Mesenchymal stem cell (in vitro differentiated cells and primary cell): ENCODE measurements around the gene KRT35.

Experiments
- DNase-seq: peaks from one replicate; pipeline ENCODE4 v3.0.0-alpha.2; 2013
- H2AFZ ChIP-seq: one replicate; pipeline ENCODE4 v1.6.1; 2013; ENCODE audit warnings: low read depth, mild to moderate bottlenecking, control low read depth, inconsistent platforms, low read length, moderate library complexity
- H2AK5ac ChIP-seq: 2 replicates; pipeline ENCODE4 v1.6.1; 2013; ENCODE audit warnings: low read length, moderate library complexity, mild to moderate bottlenecking, inconsistent platforms; ENCODE audit not compliant: severe bottlenecking
- H2BK120ac ChIP-seq: one replicate; pipeline ENCODE4 v1.6.1; 2013; ENCODE audit warnings: low read depth, mild to moderate bottlenecking, inconsistent platforms, low read length, moderate library complexity
- H2BK12ac ChIP-seq, 2 experiments: one replicate each; pipeline ENCODE4 v1.6.1; 2013; ENCODE audit warnings: inconsistent platforms in 2 of 2, low read length in 2 of 2, mild to moderate bottlenecking in 2 of 2, moderate library complexity in 2 of 2, control low read depth in 1 of 2
- H2BK15ac ChIP-seq: one replicate; pipeline ENCODE4 v1.6.1; 2013; ENCODE audit warnings: mild to moderate bottlenecking, low read depth, inconsistent platforms; ENCODE audit not compliant: poor library complexity, severe bottlenecking
- H2BK5ac ChIP-seq: 2 replicates; pipeline ENCODE4 v1.6.1; 2013; ENCODE audit warnings: low read depth, mild to moderate bottlenecking, low read length, control low read depth, inconsistent platforms; ENCODE audit not compliant: poor library complexity, severe bottlenecking
- H3K14ac ChIP-seq, 2 experiments: one replicate each; pipeline ENCODE4 v1.6.1; 2013; ENCODE audit warnings: inconsistent platforms in 2 of 2, low read length in 2 of 2, control low read depth in 1 of 2, mild to moderate bottlenecking in 1 of 2, moderate library complexity in 1 of 2
- H3K18ac ChIP-seq, 2 experiments: one replicate each; pipeline ENCODE4 v1.6.1; 2013; ENCODE audit warnings: inconsistent platforms in 2 of 2, low read length in 2 of 2, control low read depth in 1 of 2, low read depth in 1 of 2, mild to moderate bottlenecking in 1 of 2
- H3K23ac ChIP-seq, 2 experiments: one replicate each; pipeline ENCODE4 v1.6.1; 2013; ENCODE audit warnings: inconsistent platforms in 2 of 2, low read length in 2 of 2, mild to moderate bottlenecking in 2 of 2, moderate library complexity in 2 of 2, control low read depth in 1 of 2
- H3K27ac ChIP-seq: 2 replicates; pipeline ENCODE4 v1.5.1; 2013; ENCODE audit warnings: mild to moderate bottlenecking, moderate library complexity, low read length, control low read depth, inconsistent platforms; ENCODE audit not compliant: poor library complexity, severe bottlenecking
- H3K27me3 ChIP-seq, 2 experiments: 2 replicates each; pipeline versions ENCODE4 v1.6.1 to v1.7.0; 2013; ENCODE audit warnings: low read length in 2 of 2, mild to moderate bottlenecking in 2 of 2, moderate library complexity in 2 of 2, control low read depth in 1 of 2, inconsistent platforms in 1 of 2; ENCODE audit not compliant: control insufficient read depth in 1 of 2, insufficient read depth in 1 of 2
- H3K36me3 ChIP-seq, 2 experiments: 2 replicates each; pipeline versions ENCODE4 v1.6.1 to v1.7.0; 2013; ENCODE audit warnings: low read length in 2 of 2, control low read depth in 1 of 2, inconsistent platforms in 1 of 2, low read depth in 1 of 2, mild to moderate bottlenecking in 1 of 2; ENCODE audit not compliant: insufficient read depth in 2 of 2, control insufficient read depth in 1 of 2
- H3K4ac ChIP-seq, 2 experiments: one replicate each; pipeline ENCODE4 v1.6.1; 2013; ENCODE audit warnings: inconsistent platforms in 2 of 2, low read length in 2 of 2, mild to moderate bottlenecking in 2 of 2, moderate library complexity in 2 of 2, control low read depth in 1 of 2, low read depth in 1 of 2
- H3K4me1 ChIP-seq: 2 replicates; pipeline ENCODE4 v1.6.1; 2013; ENCODE audit warnings: low read depth, low read length, control low read depth; ENCODE audit not compliant: control insufficient read depth, insufficient read depth
- H3K4me2 ChIP-seq: 2 replicates; pipeline ENCODE4 v1.6.1; 2013; ENCODE audit warnings: low read length, mild to moderate bottlenecking, inconsistent platforms; ENCODE audit not compliant: poor library complexity, severe bottlenecking
- H3K4me3 ChIP-seq, 2 experiments: 2 replicates each; pipeline versions ENCODE4 v1.5.1 to v1.7.0; 2013; ENCODE audit warnings: low read length in 2 of 2, mild to moderate bottlenecking in 2 of 2, control low read depth in 1 of 2, low read depth in 1 of 2; ENCODE audit not compliant: insufficient read depth in 1 of 2
- H3K79me1 ChIP-seq: replicated peaks from 2 replicates; pipeline ENCODE4 v1.6.1; 2013; ENCODE audit warnings: mild to moderate bottlenecking, control low read depth, low read length, inconsistent platforms; ENCODE audit not compliant: poor library complexity, severe bottlenecking
- H3K9ac ChIP-seq: 2 replicates; pipeline ENCODE4 v1.7.0; 2013; ENCODE audit warnings: mild to moderate bottlenecking, low read length, moderate library complexity
- H3K9me3 ChIP-seq: 2 replicates; pipeline ENCODE4 v1.7.0; 2013; ENCODE audit warnings: mild to moderate bottlenecking, low read length; ENCODE audit not compliant: control insufficient read depth
- H4K8ac ChIP-seq: one replicate; pipeline ENCODE4 v1.6.1; 2013; ENCODE audit warnings: inconsistent platforms, mild to moderate bottlenecking, low read length, moderate library complexity
- H4K91ac ChIP-seq: one replicate; pipeline ENCODE4 v1.6.1; 2013; ENCODE audit warnings: mild to moderate bottlenecking, low read length, inconsistent platforms
- WGBS: methylation state at CpG from one replicate; pipeline ENCODE4 v1.1.7; 2013; ENCODE audit warnings: mixed read lengths; 5-methylcytosine and 5-hydroxymethylcytosine counted together

Gene KRT35

GRCh38 chr17:41452281-41452680, 28.7 kb downstream of the KRT35 start:
- DNase-seq, result no peak
- no peaks in the 10 kb centered on the region for H3K36me3 ChIP-seq
- H4K8ac ChIP-seq, result no peak overlapping the region
- H2BK5ac ChIP-seq, result no peak overlapping the region
- no peak overlapping the region for H2BK15ac ChIP-seq
- no peak overlapping the region for H3K27ac ChIP-seq
- H3K4ac ChIP-seq, result no peak overlapping the region
- peaks cover 0 to 55% of the 10 kb centered on the region in 2 experiments for H3K27me3 ChIP-seq
- H4K91ac ChIP-seq, result no peak overlapping the region
- WGBS, result 88% methylated on average over 3 of the region's 4 CpGs
- no peak overlapping the region for H3K23ac ChIP-seq
- no peak overlapping the region for H2AK5ac ChIP-seq
- H3K9me3 ChIP-seq, result peaks cover 14% of the 10 kb centered on the region
- H3K4me1 ChIP-seq, result no peaks in the 10 kb centered on the region
- H2AFZ ChIP-seq, result no peak overlapping the region
- H3K14ac ChIP-seq, result no peak overlapping the region
- H3K4me2 ChIP-seq, result no peak overlapping the region
- H3K18ac ChIP-seq, result no peak overlapping the region
- H3K79me1 ChIP-seq, result no peaks in the 10 kb centered on the region
- H3K9ac ChIP-seq, result no peak overlapping the region
- no peak overlapping the region for H2BK120ac ChIP-seq
- H3K4me3 ChIP-seq, result no peak overlapping the region
- H2BK12ac ChIP-seq, result no peak overlapping the region

GRCh38 chr17:41451154-41451728, 29.7 kb downstream of the KRT35 start:
- Histone ChIP-seq H2BK12ac (no peak overlapping the region), H2BK15ac (no peak overlapping the region), H2AFZ (no peak overlapping the region), H3K36me3 (no peaks in the 10 kb centered on the region), H3K14ac (no peak overlapping the region), H3K23ac (no peak overlapping the region), H3K79me1 (no peaks in the 10 kb centered on the region), H2BK5ac (no peak overlapping the region), H3K27ac (no peak overlapping the region), H3K18ac (no peak overlapping the region), H3K9ac (no peak overlapping the region), H3K27me3 (peaks cover 0 to 45% of the 10 kb centered on the region in 2 experiments), H3K4me2 (no peak overlapping the region), H3K9me3 (peaks cover 14% of the 10 kb centered on the region), H2BK120ac (no peak overlapping the region), H4K8ac (no peak overlapping the region), H3K4me3 (no peak overlapping the region), H3K4ac (no peak overlapping the region), H2AK5ac (no peak overlapping the region), H3K4me1 (no peaks in the 10 kb centered on the region), H4K91ac (no peak overlapping the region)
- DNase-seq, result no peak
- WGBS, result 41% methylated on average over 2 of the region's 2 CpGs

GRCh38 chr17:41449008-41449407, 31.9 kb downstream of the KRT35 start:
- Histone ChIP-seq H3K9me3 (peaks cover 14% of the 10 kb centered on the region), H2BK15ac (no peak overlapping the region), H3K4me2 (no peak overlapping the region), H3K4me1 (no peaks in the 10 kb centered on the region), H4K8ac (no peak overlapping the region), H2AK5ac (no peak overlapping the region), H3K14ac (no peak overlapping the region), H3K18ac (no peak overlapping the region), H4K91ac (no peak overlapping the region), H2BK120ac (no peak overlapping the region), H3K27ac (no peak overlapping the region), H2BK12ac (no peak overlapping the region), H3K4ac (no peak overlapping the region), H3K79me1 (no peaks in the 10 kb centered on the region), H2BK5ac (no peak overlapping the region), H3K36me3 (no peaks in the 10 kb centered on the region), H3K9ac (no peak overlapping the region), H2AFZ (no peak overlapping the region), H3K4me3 (no peak overlapping the region), H3K23ac (peak overlapping the region in 1 of 2 experiments; percentile 63), H3K27me3 (peaks cover 0 to 44% of the 10 kb centered on the region in 2 experiments)
- no peak for DNase-seq
- 80% methylated on average over 6 of the region's 6 CpGs for WGBS

GRCh38 chr17:41448506-41448905, 32.4 kb downstream of the KRT35 start:
- Histone ChIP-seq H4K8ac (no peak overlapping the region), H3K4me1 (no peaks in the 10 kb centered on the region), H3K18ac (no peak overlapping the region), H2BK12ac (no peak overlapping the region), H3K79me1 (no peaks in the 10 kb centered on the region), H4K91ac (no peak overlapping the region), H3K9ac (no peak overlapping the region), H2BK15ac (no peak overlapping the region), H2AK5ac (no peak overlapping the region), H3K9me3 (peaks cover 14% of the 10 kb centered on the region), H3K4me2 (no peak overlapping the region), H3K4ac (no peak overlapping the region), H2BK120ac (no peak overlapping the region), H3K14ac (peak overlapping the region in 1 of 2 experiments; percentile 46), H3K23ac (no peak overlapping the region), H2BK5ac (no peak overlapping the region), H3K27ac (no peak overlapping the region), H3K27me3 (peaks cover 0 to 39% of the 10 kb centered on the region in 2 experiments), H3K4me3 (no peak overlapping the region), H2AFZ (no peak overlapping the region), H3K36me3 (no peaks in the 10 kb centered on the region)
- no peak for DNase-seq
- WGBS, result 57% methylated on average over 2 of the region's 2 CpGs
